ENCODE measurements around the gene KDM7A.

Gene KDM7A

GRCh38 chr7:140153666-140154161 lies 23.1 kb downstream of the KDM7A start:
- TF ChIP-seq, protein P1, sequence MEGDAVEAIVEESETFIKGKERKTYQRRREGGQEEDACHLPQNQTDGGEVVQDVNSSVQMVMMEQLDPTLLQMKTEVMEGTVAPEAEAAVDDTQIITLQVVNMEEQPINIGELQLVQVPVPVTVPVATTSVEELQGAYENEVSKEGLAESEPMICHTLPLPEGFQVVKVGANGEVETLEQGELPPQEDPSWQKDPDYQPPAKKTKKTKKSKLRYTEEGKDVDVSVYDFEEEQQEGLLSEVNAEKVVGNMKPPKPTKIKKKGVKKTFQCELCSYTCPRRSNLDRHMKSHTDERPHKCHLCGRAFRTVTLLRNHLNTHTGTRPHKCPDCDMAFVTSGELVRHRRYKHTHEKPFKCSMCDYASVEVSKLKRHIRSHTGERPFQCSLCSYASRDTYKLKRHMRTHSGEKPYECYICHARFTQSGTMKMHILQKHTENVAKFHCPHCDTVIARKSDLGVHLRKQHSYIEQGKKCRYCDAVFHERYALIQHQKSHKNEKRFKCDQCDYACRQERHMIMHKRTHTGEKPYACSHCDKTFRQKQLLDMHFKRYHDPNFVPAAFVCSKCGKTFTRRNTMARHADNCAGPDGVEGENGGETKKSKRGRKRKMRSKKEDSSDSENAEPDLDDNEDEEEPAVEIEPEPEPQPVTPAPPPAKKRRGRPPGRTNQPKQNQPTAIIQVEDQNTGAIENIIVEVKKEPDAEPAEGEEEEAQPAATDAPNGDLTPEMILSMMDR (IDR thresholded peaks at IDR 0.05) = no peak
- no peak for TF ChIP-seq ZFX (IDR thresholded peaks at IDR 0.05; ENCODE audit: borderline replicate concordance)
- no peak overlapping the region for H3K27ac ChIP-seq

GRCh38 chr7:140146574-140146973 lies 30.2 kb downstream of the KDM7A start:
- no peak for TF ChIP-seq ZFX (IDR thresholded peaks at IDR 0.05; ENCODE audit: borderline replicate concordance)
- TF ChIP-seq, protein P1 (IDR thresholded peaks at IDR 0.05) = no peak

GRCh38 chr7:140145709-140146108 lies 31.1 kb downstream of the KDM7A start:
- TF ChIP-seq, protein P1 (IDR thresholded peaks at IDR 0.05) = no peak
- TF ChIP-seq ZFX (IDR thresholded peaks at IDR 0.05; ENCODE audit: borderline replicate concordance) = no peak
- no peak overlapping the region for H3K27ac ChIP-seq

More at GRCh38 chr7:140146574-140146973, 30.2 kb downstream of the KDM7A start:
- H3K27ac ChIP-seq = no peak overlapping the region

DNA sequence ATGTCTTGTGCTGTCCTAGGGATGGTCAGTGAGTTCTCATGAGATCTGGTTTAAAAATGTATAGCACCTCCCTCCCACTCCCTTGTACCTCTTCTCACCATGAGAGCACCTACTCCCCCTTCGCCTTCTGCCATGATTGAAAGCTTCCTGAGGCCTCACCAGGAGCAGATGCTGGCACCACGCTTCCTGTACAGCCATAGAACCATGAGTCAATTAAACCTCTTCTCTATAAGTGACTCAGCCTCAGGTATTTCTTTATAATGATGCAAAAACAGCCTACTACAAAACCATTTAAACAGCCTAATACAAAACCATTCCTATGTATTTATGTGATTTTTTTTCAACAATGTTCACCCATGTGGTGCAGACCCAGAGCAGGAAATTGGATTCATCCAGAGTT lies 32.0 kb downstream of the KDM7A start:
- H3K27ac ChIP-seq = no peak overlapping the region
- TF ChIP-seq, protein P1 (IDR thresholded peaks at IDR 0.05) = no peak
- no peak for TF ChIP-seq ZFX (IDR thresholded peaks at IDR 0.05; ENCODE audit: borderline replicate concordance)

DNA sequence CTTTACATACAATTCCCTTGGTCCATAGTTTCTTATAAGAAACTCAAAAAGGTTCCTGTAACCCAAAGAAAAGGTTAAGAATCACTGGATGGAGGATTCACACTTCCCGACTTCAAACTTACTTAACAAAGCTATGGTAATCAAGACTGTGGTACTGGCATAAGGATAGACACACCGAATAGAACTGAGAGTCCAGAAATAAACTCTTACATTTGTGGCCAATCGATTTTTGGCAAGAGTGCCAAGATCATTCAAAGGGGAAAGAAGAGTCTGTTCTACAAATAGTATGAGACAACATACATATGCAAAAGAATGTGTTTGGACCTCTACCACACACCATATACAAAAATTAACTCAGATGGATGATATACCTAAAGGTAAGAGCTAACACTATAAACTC lies 32.8 kb downstream of the KDM7A start:
- H3K27ac ChIP-seq = no peak overlapping the region
- TF ChIP-seq, protein P1 (IDR thresholded peaks at IDR 0.05) = no peak
- no peak for TF ChIP-seq ZFX (IDR thresholded peaks at IDR 0.05; ENCODE audit: borderline replicate concordance)

DNA sequence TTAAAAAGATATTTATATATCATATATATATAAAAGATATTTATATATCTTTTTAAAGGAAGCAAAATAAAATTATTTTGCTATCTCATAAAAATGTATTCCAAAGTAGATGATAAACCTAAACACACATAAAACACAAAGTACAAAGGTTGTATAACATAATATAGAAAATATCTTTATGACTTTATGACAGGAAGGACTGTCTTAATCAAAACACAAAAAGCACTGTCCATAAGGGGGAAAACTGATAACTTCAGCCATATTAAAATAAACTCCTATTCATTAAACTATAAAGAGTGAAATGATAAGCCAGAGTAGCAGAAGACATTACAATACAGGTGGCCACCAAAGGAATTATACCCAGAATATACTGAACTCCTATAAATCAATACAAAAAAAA lies 34.8 kb downstream of the KDM7A start:
- H3K27ac ChIP-seq = no peak overlapping the region
- no peak for TF ChIP-seq ZFX (IDR thresholded peaks at IDR 0.05; ENCODE audit: borderline replicate concordance)
- TF ChIP-seq, protein P1 (IDR thresholded peaks at IDR 0.05) = no peak

DNA sequence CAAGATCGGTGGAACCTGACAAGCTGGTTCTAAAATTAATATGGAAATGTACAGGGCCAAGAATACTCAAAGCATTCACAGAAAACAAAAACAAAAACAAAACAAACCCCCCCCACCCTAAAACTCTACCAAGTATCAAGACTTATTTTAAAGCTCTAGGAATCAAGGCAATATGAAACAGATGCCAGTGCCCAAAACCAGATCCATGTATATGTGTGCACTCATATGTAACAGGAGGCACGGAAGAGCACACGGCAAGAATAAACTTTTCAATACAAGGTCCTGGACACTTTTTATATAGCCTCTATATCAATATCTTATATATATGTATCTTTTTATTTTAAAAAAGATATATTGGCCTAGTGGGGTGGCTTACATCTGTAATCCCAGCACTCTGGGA lies 35.5 kb downstream of the KDM7A start:
- TF ChIP-seq ZFX (IDR thresholded peaks at IDR 0.05; ENCODE audit: borderline replicate concordance) = no peak
- TF ChIP-seq, protein P1 (IDR thresholded peaks at IDR 0.05) = no peak
- no peak overlapping the region for H3K27ac ChIP-seq

Measured in 22Rv1 (cell line).